ENCODE results near the gene CENPB.

CENPB gene

GRCh38 chr20:3765171-3765882 is 21.2 kb downstream of the CENPB start:
- DNase-seq (ENCODE audit: low read depth, low spot score) = no peak
- H3K9me3 ChIP-seq (ENCODE audit: control insufficient read depth, insufficient read depth, low read length) = no peaks in the 10 kb centered on the region
- no CpG with 5 or more reads among the region's 3 CpGs for WGBS (ENCODE audit: insufficient coverage, insufficient read length)
- peaks cover 2% of the 10 kb centered on the region; the same call in 1 of the 2 replicates for H3K4me1 ChIP-seq (ENCODE audit: control insufficient read depth, insufficient read depth, low read length)
- H3K36me3 ChIP-seq (ENCODE audit: control insufficient read depth, insufficient read depth, low read length) = no peaks in the 10 kb centered on the region
- H3K27ac ChIP-seq (ENCODE audit: low read length) = no peak overlapping the region
- no peaks in the 10 kb centered on the region for H3K27me3 ChIP-seq (ENCODE audit: control insufficient read depth, insufficient read depth, low read length)
- H3K4me3 ChIP-seq (ENCODE audit: low read length) = no peak overlapping the region

- Histone ChIP-seq H3K27ac (ENCODE audit: low read length) (no peak overlapping the region), H3K36me3 (ENCODE audit: control insufficient read depth, insufficient read depth, low read length) (no peaks in the 10 kb centered on the region), H3K27me3 (ENCODE audit: control insufficient read depth, insufficient read depth, low read length) (no peaks in the 10 kb centered on the region), H3K4me1 (ENCODE audit: control insufficient read depth, insufficient read depth, low read length) (peaks cover 2% of the 10 kb centered on the region), H3K4me3 (ENCODE audit: low read length) (no peak overlapping the region), H3K9me3 (ENCODE audit: control insufficient read depth, insufficient read depth, low read length) (no peaks in the 10 kb centered on the region)
- no peak for DNase-seq (ENCODE audit: low read depth, low spot score)
- whole genome bisulfite sequencing (ENCODE audit: insufficient coverage, insufficient read length) = no CpG with 5 or more reads among the region's 3 CpGs
Measured at GRCh38 chr20:3764659-3765058, 21.9 kb downstream of the CENPB start.

DNA sequence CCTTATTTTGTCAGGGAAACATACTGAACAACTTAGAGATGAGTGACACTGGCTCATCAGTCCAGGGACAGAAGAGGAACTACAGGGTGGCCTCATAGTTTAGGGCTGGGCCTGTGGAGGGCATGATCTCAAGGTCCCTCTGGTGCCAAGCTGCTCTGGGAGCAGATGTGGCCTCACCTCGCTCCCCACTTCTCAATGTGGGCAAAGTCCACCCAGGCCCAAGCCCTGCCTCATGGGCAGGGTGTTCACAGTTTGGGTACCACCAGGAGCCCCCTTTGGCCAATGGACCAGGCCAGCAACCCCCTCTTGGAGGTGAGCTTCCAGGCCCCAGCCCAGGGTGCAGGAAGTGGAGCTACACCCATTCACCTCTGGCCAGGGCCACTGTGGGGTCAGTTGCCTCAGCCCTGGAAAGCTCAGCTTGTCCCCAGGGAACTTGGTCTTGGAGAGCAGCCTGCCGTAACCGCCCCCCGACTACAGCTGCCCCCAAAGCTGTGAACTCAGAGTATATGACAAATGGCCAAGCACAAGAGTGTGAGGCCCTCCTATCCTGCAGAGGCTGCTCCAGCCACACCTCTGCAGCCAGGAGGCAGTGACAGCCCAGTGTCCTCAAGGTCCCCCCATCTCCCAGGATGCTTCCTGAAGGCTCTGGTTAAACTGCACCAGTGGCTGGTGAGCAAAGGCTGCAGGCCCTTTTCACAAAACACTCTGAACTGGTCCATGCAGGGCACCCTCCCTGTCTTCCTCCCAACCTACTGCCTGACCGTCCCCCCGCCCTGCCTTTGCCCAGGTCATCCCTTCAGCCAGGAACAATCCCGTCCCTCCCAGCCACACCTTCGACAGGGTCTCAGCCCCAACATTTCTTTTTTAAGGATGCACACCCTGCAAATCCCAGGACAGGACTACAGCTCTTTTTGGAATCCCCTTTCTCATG is 22.6 kb downstream of the CENPB start:
- Histone ChIP-seq H3K36me3 (ENCODE audit: control insufficient read depth, insufficient read depth, low read length) (no peaks in the 10 kb centered on the region), H3K9me3 (ENCODE audit: control insufficient read depth, insufficient read depth, low read length) (no peaks in the 10 kb centered on the region), H3K4me1 (ENCODE audit: control insufficient read depth, insufficient read depth, low read length) (peaks cover 2% of the 10 kb centered on the region), H3K27ac (ENCODE audit: low read length) (no peak overlapping the region), H3K27me3 (ENCODE audit: control insufficient read depth, insufficient read depth, low read length) (no peaks in the 10 kb centered on the region), H3K4me3 (ENCODE audit: low read length) (no peak overlapping the region)
- no peak for DNase-seq (ENCODE audit: low read depth, low spot score)
- WGBS (ENCODE audit: insufficient coverage, insufficient read length) = no CpG with 5 or more reads among the region's 8 CpGs

GRCh38 chr20:3760655-3761348 is 25.7 kb downstream of the CENPB start:
- Histone ChIP-seq H3K27ac (ENCODE audit: low read length) (no peak overlapping the region), H3K27me3 (ENCODE audit: control insufficient read depth, insufficient read depth, low read length) (no peaks in the 10 kb centered on the region), H3K36me3 (ENCODE audit: control insufficient read depth, insufficient read depth, low read length) (peaks cover 12% of the 10 kb centered on the region), H3K4me3 (ENCODE audit: low read length) (no peak overlapping the region), H3K9me3 (ENCODE audit: control insufficient read depth, insufficient read depth, low read length) (no peaks in the 10 kb centered on the region), H3K4me1 (ENCODE audit: control insufficient read depth, insufficient read depth, low read length) (no peaks in the 10 kb centered on the region; the same call in 1 of the 2 replicates)
- no CpG with 5 or more reads among the region's 10 CpGs for WGBS (ENCODE audit: insufficient coverage, insufficient read length)
- DNase-seq (ENCODE audit: low read depth, low spot score) = no peak

DNA sequence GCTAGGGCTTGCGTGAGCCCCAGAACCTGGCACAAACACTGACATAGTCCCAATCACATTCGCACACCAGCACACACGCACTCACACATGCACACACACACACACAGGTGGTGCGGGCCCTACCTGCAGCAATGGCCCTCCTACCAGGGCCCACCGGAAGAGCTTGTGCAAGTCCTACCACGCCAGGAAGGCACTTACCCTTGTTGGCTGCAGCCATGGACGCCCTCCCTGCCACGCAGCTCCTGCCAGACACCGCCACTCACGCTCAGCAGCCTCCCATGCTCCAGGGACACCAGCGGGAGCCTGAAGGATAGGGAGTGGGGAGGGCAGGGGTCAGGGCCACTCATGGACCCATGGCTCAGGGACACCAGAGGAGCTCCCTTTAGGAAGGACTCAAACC is 26.7 kb downstream of the CENPB start:
- Histone ChIP-seq H3K27me3 (ENCODE audit: control insufficient read depth, insufficient read depth, low read length) (no peaks in the 10 kb centered on the region), H3K4me1 (ENCODE audit: control insufficient read depth, insufficient read depth, low read length) (no peaks in the 10 kb centered on the region; the same call in 1 of the 2 replicates), H3K9me3 (ENCODE audit: control insufficient read depth, insufficient read depth, low read length) (no peaks in the 10 kb centered on the region), H3K36me3 (ENCODE audit: control insufficient read depth, insufficient read depth, low read length) (peaks cover 12% of the 10 kb centered on the region), H3K27ac (ENCODE audit: low read length) (no peak overlapping the region), H3K4me3 (ENCODE audit: low read length) (no peak overlapping the region)
- DNase-seq (ENCODE audit: low read depth, low spot score) = no peak
- whole genome bisulfite sequencing (ENCODE audit: insufficient coverage, insufficient read length) = no CpG with 5 or more reads among the region's 11 CpGs

DNA sequence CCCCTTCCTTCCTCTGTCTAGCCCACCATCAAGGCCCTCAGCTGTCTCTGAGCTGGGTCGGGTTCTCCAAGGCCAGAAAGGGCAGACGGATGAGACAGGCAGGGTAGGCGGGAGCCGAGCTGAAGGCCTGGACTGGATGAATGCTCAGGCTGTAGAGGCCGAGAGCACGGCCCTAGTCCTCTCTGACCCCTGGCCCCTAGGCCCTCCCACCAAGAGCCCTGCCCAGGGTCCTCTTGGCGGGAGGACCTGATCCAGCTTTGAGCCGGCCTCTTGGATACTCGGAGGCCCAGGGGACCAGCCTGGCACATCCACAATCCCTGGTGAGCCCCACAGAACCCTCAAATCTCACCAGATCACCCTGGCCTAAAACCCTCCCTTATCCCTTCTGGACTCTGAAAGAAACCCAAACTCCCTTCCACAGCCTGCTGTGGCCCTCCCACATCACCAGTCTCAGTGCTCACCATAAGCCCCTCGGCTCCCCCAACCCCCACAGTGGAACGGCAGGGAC is 27.2 kb downstream of the CENPB start:
- Histone ChIP-seq H3K36me3 (ENCODE audit: control insufficient read depth, insufficient read depth, low read length) (peaks cover 12% of the 10 kb centered on the region), H3K27ac (ENCODE audit: low read length) (no peak overlapping the region), H3K4me3 (ENCODE audit: low read length) (no peak overlapping the region), H3K27me3 (ENCODE audit: control insufficient read depth, insufficient read depth, low read length) (no peaks in the 10 kb centered on the region), H3K4me1 (ENCODE audit: control insufficient read depth, insufficient read depth, low read length) (no peaks in the 10 kb centered on the region; the same call in 1 of the 2 replicates), H3K9me3 (ENCODE audit: control insufficient read depth, insufficient read depth, low read length) (no peaks in the 10 kb centered on the region)
- no peak for DNase-seq (ENCODE audit: low read depth, low spot score)
- no CpG with 5 or more reads among the region's 11 CpGs for WGBS (ENCODE audit: insufficient coverage, insufficient read length)

DNA sequence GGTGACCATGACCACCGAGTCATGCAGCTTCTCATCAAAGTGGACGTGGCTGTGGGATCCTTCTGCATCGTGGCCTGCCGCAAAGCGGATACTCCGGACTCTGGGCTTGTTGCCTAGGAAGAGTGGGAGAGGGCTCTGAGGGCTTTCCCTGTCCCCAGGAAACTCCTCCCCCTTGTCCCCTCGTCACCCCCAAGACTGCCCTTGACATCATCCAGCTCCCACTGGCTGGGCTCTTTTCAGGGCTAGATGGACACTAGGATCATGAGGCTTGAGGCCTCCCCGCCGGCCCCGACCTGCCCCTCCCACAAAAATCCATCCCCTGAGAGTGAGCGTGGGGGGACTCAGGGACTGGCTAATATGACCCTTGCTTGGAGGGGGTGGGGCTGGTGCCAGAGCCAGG is 28.0 kb downstream of the CENPB start:
- no peak overlapping the region for H3K4me3 ChIP-seq (ENCODE audit: low read length)
- H3K36me3 ChIP-seq (ENCODE audit: control insufficient read depth, insufficient read depth, low read length) = peaks cover 12% of the 10 kb centered on the region
- H3K9me3 ChIP-seq (ENCODE audit: control insufficient read depth, insufficient read depth, low read length) = no peaks in the 10 kb centered on the region
- no CpG with 5 or more reads among the region's 11 CpGs for WGBS (ENCODE audit: insufficient coverage, insufficient read length)
- DNase-seq (ENCODE audit: low read depth, low spot score) = no peak
- no peaks in the 10 kb centered on the region for H3K27me3 ChIP-seq (ENCODE audit: control insufficient read depth, insufficient read depth, low read length)
- H3K27ac ChIP-seq (ENCODE audit: low read length) = no peak overlapping the region
- H3K4me1 ChIP-seq (ENCODE audit: control insufficient read depth, insufficient read depth, low read length) = no peaks in the 10 kb centered on the region; the same call in 1 of the 2 replicates

DNA sequence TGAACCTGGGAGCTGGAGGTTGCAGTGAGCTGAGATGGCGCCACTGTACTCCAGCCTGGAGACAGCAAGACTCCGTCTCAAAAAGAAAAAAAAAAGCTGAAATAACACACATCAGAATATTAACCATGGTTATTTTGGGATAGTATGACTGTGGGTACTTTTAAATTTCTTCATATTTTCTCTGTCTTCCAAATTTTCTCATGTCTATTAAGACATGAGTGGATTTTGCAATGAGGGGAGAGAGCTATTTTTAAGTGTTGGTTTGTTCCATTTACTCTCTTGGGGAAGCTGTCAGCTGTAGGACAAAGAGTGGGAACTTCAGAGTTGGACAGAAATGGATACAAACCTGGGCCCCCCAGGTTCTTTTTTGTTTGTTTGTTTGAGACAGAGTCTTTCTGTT is 29.3 kb downstream of the CENPB start:
- no peak for DNase-seq (ENCODE audit: low read depth, low spot score)
- Histone ChIP-seq H3K4me3 (ENCODE audit: low read length) (no peak overlapping the region), H3K36me3 (ENCODE audit: control insufficient read depth, insufficient read depth, low read length) (peaks cover 12% of the 10 kb centered on the region), H3K4me1 (ENCODE audit: control insufficient read depth, insufficient read depth, low read length) (peaks cover 2% of the 10 kb centered on the region), H3K9me3 (ENCODE audit: control insufficient read depth, insufficient read depth, low read length) (no peaks in the 10 kb centered on the region), H3K27me3 (ENCODE audit: control insufficient read depth, insufficient read depth, low read length) (no peaks in the 10 kb centered on the region), H3K27ac (ENCODE audit: low read length) (no peak overlapping the region)
- WGBS (ENCODE audit: insufficient coverage, insufficient read length) = no CpG with 5 or more reads among the region's 2 CpGs

DNA sequence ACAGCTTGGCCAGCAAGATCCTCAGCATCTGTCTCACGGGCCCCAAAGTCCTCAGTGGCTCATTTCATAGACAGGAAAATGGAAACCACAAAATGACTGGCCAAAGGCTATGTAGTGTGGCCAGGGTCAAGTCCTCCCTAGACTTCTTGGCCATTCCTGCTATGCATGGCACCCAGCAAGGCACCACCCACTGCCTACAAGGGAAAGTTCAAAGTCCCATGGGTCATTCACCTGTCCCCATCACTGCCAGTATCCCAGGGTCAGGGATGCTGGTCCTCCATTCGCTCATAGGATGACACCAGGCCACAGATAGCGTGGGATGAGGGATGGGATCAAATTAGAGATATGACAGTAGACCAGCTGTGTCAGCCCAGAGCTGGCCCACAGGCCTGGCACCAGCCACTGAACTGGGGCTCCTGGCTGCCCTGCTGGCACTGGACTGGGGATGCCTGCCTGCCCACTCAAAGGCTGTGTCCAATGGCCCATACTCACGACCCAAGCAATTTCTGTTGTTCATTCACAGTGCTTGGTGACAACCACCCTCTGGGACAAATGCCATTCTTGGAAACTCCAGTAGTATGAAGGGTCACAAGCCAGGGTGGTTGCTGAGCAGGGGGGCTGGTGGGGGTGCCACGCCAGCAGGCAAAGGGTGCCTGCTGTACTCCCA is 30.6 kb downstream of the CENPB start:
- peaks cover 2% of the 10 kb centered on the region; the same call in 1 of the 2 replicates for H3K27me3 ChIP-seq (ENCODE audit: control insufficient read depth, insufficient read depth, low read length)
- peaks cover 12% of the 10 kb centered on the region for H3K36me3 ChIP-seq (ENCODE audit: control insufficient read depth, insufficient read depth, low read length)
- peaks cover 5% of the 10 kb centered on the region for H3K4me1 ChIP-seq (ENCODE audit: control insufficient read depth, insufficient read depth, low read length)
- no peaks in the 10 kb centered on the region for H3K9me3 ChIP-seq (ENCODE audit: control insufficient read depth, insufficient read depth, low read length)
- WGBS (ENCODE audit: insufficient coverage, insufficient read length) = no CpG with 5 or more reads among the region's 5 CpGs
- no peak overlapping the region for H3K27ac ChIP-seq (ENCODE audit: low read length)
- no peak overlapping the region for H3K4me3 ChIP-seq (ENCODE audit: low read length)
- DNase-seq (ENCODE audit: low read depth, low spot score) = no peak

DNA sequence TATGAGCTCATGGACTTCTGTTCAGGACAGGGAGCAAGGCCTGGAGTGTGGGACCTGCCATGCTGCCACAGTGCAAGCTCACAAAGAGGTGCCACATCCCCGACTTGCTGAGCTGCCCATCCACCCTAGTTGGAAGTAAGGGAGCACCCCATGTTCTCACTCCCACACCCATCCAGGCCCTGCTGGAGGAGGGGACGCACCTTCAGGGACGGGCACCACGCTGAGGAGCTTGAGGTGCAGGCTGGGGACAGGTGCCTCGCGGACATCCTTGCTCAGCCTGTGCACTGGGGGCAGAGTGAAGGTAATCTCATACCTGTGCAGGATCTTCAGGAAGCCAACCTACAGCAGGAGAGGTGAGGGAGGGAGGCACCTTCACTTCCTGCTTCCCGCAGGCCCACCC is 31.3 kb downstream of the CENPB start:
- H3K36me3 ChIP-seq (ENCODE audit: control insufficient read depth, insufficient read depth, low read length) = peaks cover 12% of the 10 kb centered on the region
- peaks cover 7% of the 10 kb centered on the region for H3K4me1 ChIP-seq (ENCODE audit: control insufficient read depth, insufficient read depth, low read length)
- H3K27ac ChIP-seq (ENCODE audit: low read length) = no peak overlapping the region
- DNase-seq (ENCODE audit: low read depth, low spot score) = no peak
- WGBS (ENCODE audit: insufficient coverage, insufficient read length) = no CpG with 5 or more reads among the region's 7 CpGs
- peaks cover 8% of the 10 kb centered on the region for H3K27me3 ChIP-seq (ENCODE audit: control insufficient read depth, insufficient read depth, low read length)
- no peaks in the 10 kb centered on the region for H3K9me3 ChIP-seq (ENCODE audit: control insufficient read depth, insufficient read depth, low read length)
- no peak overlapping the region for H3K4me3 ChIP-seq (ENCODE audit: low read length)

Data from iPS DF 6.9 (cell line).